ENCODE data around the gene TLE4.
"Not testable (repeated sequence)": the region's sequence is repeated elsewhere in the genome, so short reads cannot be mapped to it uniquely, and the experiment has no call there.

TLE4 gene

GRCh38 chr9:79637177-79637925, 65.6 kb downstream of the TLE4 start:
- DNase-seq (ENCODE audit: low spot score) = no peak

- no peak for DNase-seq (ENCODE audit: low spot score)
Observed at GRCh38 chr9:79638806-79639205, 67.0 kb downstream of the TLE4 start.

GRCh38 chr9:79639354-79639753, 67.6 kb downstream of the TLE4 start:
- DNase-seq (ENCODE audit: low spot score) = no peak

GRCh38 chr9:79640067-79640466, 68.3 kb downstream of the TLE4 start:
- not testable (repeated sequence) for DNase-seq (ENCODE audit: low spot score)

- no peak for DNase-seq (ENCODE audit: low spot score)
Observed at GRCh38 chr9:79641070-79641469, 69.3 kb downstream of the TLE4 start.

GRCh38 chr9:79642671-79643070, 70.9 kb downstream of the TLE4 start:
- DNase-seq (ENCODE audit: low spot score) = no peak

GRCh38 chr9:79644048-79644447, 72.3 kb downstream of the TLE4 start:
- no peak for DNase-seq (ENCODE audit: low spot score)

- no peak for DNase-seq (ENCODE audit: low spot score)
Observed at GRCh38 chr9:79644601-79645000, 72.8 kb downstream of the TLE4 start.

- DNase-seq (ENCODE audit: low spot score) = no peak
Observed at GRCh38 chr9:79645110-79645509, 73.3 kb downstream of the TLE4 start.

- DNase-seq (ENCODE audit: low spot score) = no peak
Observed at GRCh38 chr9:79646096-79646495, 74.3 kb downstream of the TLE4 start.

GRCh38 chr9:79651251-79651795, 79.6 kb downstream of the TLE4 start:
- peak; percentile 58 for DNase-seq (ENCODE audit: low spot score)

GRCh38 chr9:79652598-79652997, 80.8 kb downstream of the TLE4 start:
- DNase-seq (ENCODE audit: low spot score) = no peak

GRCh38 chr9:79654591-79655382, 83.0 kb downstream of the TLE4 start:
- not testable (repeated sequence) for DNase-seq (ENCODE audit: low spot score)

- DNase-seq (ENCODE audit: low spot score) = no peak
Observed at GRCh38 chr9:79655551-79655950, 83.8 kb downstream of the TLE4 start.

- no peak for DNase-seq (ENCODE audit: low spot score)
Observed at GRCh38 chr9:79656169-79656568, 84.4 kb downstream of the TLE4 start.

- DNase-seq (ENCODE audit: low spot score) = no peak
Observed at GRCh38 chr9:79657891-79658290, 86.1 kb downstream of the TLE4 start.

- DNase-seq (ENCODE audit: low spot score) = no peak
Observed at GRCh38 chr9:79658926-79659325, 87.2 kb downstream of the TLE4 start.

GRCh38 chr9:79660615-79661014, 88.8 kb downstream of the TLE4 start:
- peak; percentile 82 for DNase-seq (ENCODE audit: low spot score)

- no peak for DNase-seq (ENCODE audit: low spot score)
Observed at GRCh38 chr9:79661279-79661678, 89.5 kb downstream of the TLE4 start.

- DNase-seq (ENCODE audit: low spot score) = no peak
Observed at GRCh38 chr9:79661886-79662536, 90.2 kb downstream of the TLE4 start.

- peak; percentile 41 for DNase-seq (ENCODE audit: low spot score)
Observed at GRCh38 chr9:79662537-79662956, 90.8 kb downstream of the TLE4 start.

GRCh38 chr9:79663300-79663699, 91.5 kb downstream of the TLE4 start:
- DNase-seq (ENCODE audit: low spot score) = peak; percentile 48

- DNase-seq (ENCODE audit: low spot score) = no peak
Observed at GRCh38 chr9:79663878-79664277, 92.1 kb downstream of the TLE4 start.

Measured in cerebellar cortex (tissue), 1 donor.